HG03342 (cell line): ENCODE measurements around the gene FTO.

Source experiments
- ATAC-seq: cut with Tn5 transposase; IDR thresholded peaks from one replicate; pipeline ENCODE4 v1.9.1; 2021; ENCODE audit warnings: mild to moderate bottlenecking, moderate library complexity; ENCODE audit not compliant: unreplicated experiment

FTO gene

GRCh38 chr16:53991754-53992378, 287.9 kb downstream of the FTO start:
- no peak for ATAC-seq

GRCh38 chr16:53995378-53995777, 291.4 kb downstream of the FTO start:
- no peak for ATAC-seq

GRCh38 chr16:53996961-53997360, 293.0 kb downstream of the FTO start:
- no peak for ATAC-seq

- no peak for ATAC-seq
Observed at GRCh38 chr16:53998024-53998810, 294.3 kb downstream of the FTO start.

GRCh38 chr16:53998966-53999522, 295.1 kb downstream of the FTO start:
- ATAC-seq, result no peak

- ATAC-seq, result no peak
Observed at GRCh38 chr16:53999841-54000240, 295.9 kb downstream of the FTO start.

GRCh38 chr16:54000361-54000760, 296.4 kb downstream of the FTO start:
- no peak for ATAC-seq

GRCh38 chr16:54006693-54007092, 302.7 kb downstream of the FTO start:
- no peak for ATAC-seq

GRCh38 chr16:54007504-54007903, 303.5 kb downstream of the FTO start:
- no peak for ATAC-seq

GRCh38 chr16:54009464-54010176, 305.7 kb downstream of the FTO start:
- no peak for ATAC-seq

- ATAC-seq, result no peak
Observed at GRCh38 chr16:54015147-54015546, 311.2 kb downstream of the FTO start.

GRCh38 chr16:54022362-54022761, 318.4 kb downstream of the FTO start:
- ATAC-seq, result no peak

GRCh38 chr16:54026456-54026855, 322.5 kb downstream of the FTO start:
- no peak for ATAC-seq

GRCh38 chr16:54027062-54027461, 323.1 kb downstream of the FTO start:
- ATAC-seq, result no peak

GRCh38 chr16:54027558-54027957, 323.6 kb downstream of the FTO start:
- ATAC-seq, result no peak

- no peak for ATAC-seq
Observed at GRCh38 chr16:54027995-54028394, 324.0 kb downstream of the FTO start.

GRCh38 chr16:54030451-54030850, 326.5 kb downstream of the FTO start:
- ATAC-seq, result no peak

- ATAC-seq, result no peak
Observed at GRCh38 chr16:54031107-54031760, 327.3 kb downstream of the FTO start.

- ATAC-seq, result no peak
Observed at GRCh38 chr16:54033747-54034146, 329.8 kb downstream of the FTO start.

GRCh38 chr16:54034684-54035083, 330.7 kb downstream of the FTO start:
- no peak for ATAC-seq

- ATAC-seq, result no peak
Observed at GRCh38 chr16:54040480-54040879, 336.5 kb downstream of the FTO start.
